ENCODE data around the gene DBX1. TPM values are rescaled to one million over a fixed set of nuclear protein-coding genes. Genes with fewer than 3 reads are reported as not detected.
A peak's percentile ranks its signal among the peaks of the same experiment; 100 is the strongest.

DBX1 gene
- total RNA-seq, 1 donor from 2014 or later, result not detected

- no peak overlapping the region for H3K4me3 Mint-ChIP-seq (ENCODE audit: unreplicated experiment)
- TF ChIP-seq CTCF (IDR thresholded peaks at IDR 0.05), result no peak
- H3K9me3 Mint-ChIP-seq (ENCODE audit: unreplicated experiment), result no peaks in the 10 kb centered on the region
- no peak overlapping the region for H3K27ac Mint-ChIP-seq (ENCODE audit: unreplicated experiment)
- H3K4me1 Mint-ChIP-seq (ENCODE audit: unreplicated experiment), result peaks cover 39% of the 10 kb centered on the region
- DNase-seq (ENCODE audit: extremely low spot score, unreplicated experiment), result no peak
- H3K36me3 Mint-ChIP-seq (ENCODE audit: unreplicated experiment), result no peaks in the 10 kb centered on the region
- H3K27me3 Mint-ChIP-seq (ENCODE audit: unreplicated experiment), result peaks cover 88% of the 10 kb centered on the region
These were observed 1.1 kb upstream of the DBX1 start for GRCh38 chr11:20161230-20161918.

- Mint-ChIP-seq H3K9me3 (ENCODE audit: unreplicated experiment) (no peaks in the 10 kb centered on the region), H3K36me3 (ENCODE audit: unreplicated experiment) (no peaks in the 10 kb centered on the region), H3K27ac (ENCODE audit: unreplicated experiment) (no peak overlapping the region), H3K4me1 (ENCODE audit: unreplicated experiment) (peaks cover 45% of the 10 kb centered on the region), H3K27me3 (ENCODE audit: unreplicated experiment) (peaks cover 85% of the 10 kb centered on the region), H3K4me3 (ENCODE audit: unreplicated experiment) (no peak overlapping the region)
- no peak for DNase-seq (ENCODE audit: extremely low spot score, unreplicated experiment)
- no peak for TF ChIP-seq CTCF (IDR thresholded peaks at IDR 0.05)
These were observed 551 bp downstream of the DBX1 start for GRCh38 chr11:20159466-20160381.

GRCh38 chr11:20158597-20159257 is 1.5 kb downstream of the DBX1 start:
- peak overlapping the region; percentile 2 for H3K4me3 Mint-ChIP-seq (ENCODE audit: unreplicated experiment)
- H3K9me3 Mint-ChIP-seq (ENCODE audit: unreplicated experiment), result no peaks in the 10 kb centered on the region
- peaks cover 83% of the 10 kb centered on the region for H3K27me3 Mint-ChIP-seq (ENCODE audit: unreplicated experiment)

GRCh38 chr11:20157728-20158127 is 2.5 kb downstream of the DBX1 start:
- no peak for DNase-seq (ENCODE audit: extremely low spot score, unreplicated experiment)
- Mint-ChIP-seq H3K4me3 (ENCODE audit: unreplicated experiment) (no peak overlapping the region), H3K27me3 (ENCODE audit: unreplicated experiment) (peaks cover 83% of the 10 kb centered on the region), H3K27ac (ENCODE audit: unreplicated experiment) (no peak overlapping the region), H3K36me3 (ENCODE audit: unreplicated experiment) (no peaks in the 10 kb centered on the region), H3K9me3 (ENCODE audit: unreplicated experiment) (no peaks in the 10 kb centered on the region), H3K4me1 (ENCODE audit: unreplicated experiment) (peaks cover 32% of the 10 kb centered on the region)
- no peak for TF ChIP-seq CTCF (IDR thresholded peaks at IDR 0.05)

More at GRCh38 chr11:20158597-20159257, 1.5 kb downstream of the DBX1 start:
- no peaks in the 10 kb centered on the region for H3K36me3 Mint-ChIP-seq (ENCODE audit: unreplicated experiment)
- peaks cover 41% of the 10 kb centered on the region for H3K4me1 Mint-ChIP-seq (ENCODE audit: unreplicated experiment)
- no peak for TF ChIP-seq CTCF (IDR thresholded peaks at IDR 0.05)
- H3K27ac Mint-ChIP-seq (ENCODE audit: unreplicated experiment), result no peak overlapping the region
- DNase-seq (ENCODE audit: extremely low spot score, unreplicated experiment), result peak; percentile 89
